HG03469 (cell line): Measurements from ENCODE around the gene NFATC1.

Experiments
- ATAC-seq: cut with Tn5 transposase; IDR thresholded peaks from one replicate; pipeline ENCODE4 v1.9.1; 2021; ENCODE audit warnings: mild to moderate bottlenecking, moderate library complexity, moderate number of reproducible peaks; ENCODE audit not compliant: unreplicated experiment

Gene NFATC1

DNA sequence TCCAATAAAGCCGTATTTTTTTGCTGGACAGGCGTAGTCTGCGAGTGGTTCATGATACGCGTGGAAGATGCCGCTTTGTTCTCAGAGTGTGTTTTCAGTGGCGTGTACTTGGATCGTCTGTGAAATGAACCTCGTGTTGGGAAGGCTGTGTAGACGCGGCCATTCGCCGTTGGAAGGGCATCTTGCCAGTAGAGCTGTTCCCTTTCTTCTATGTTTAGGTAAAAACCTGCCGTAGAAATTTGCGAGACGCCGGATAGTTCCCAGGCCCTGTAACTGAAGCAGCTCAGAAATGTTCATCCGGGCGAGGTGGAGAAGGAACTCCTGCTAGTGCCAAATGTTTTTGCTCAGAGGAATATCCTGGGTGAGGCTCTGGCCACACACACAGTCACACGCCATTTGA, 133.6 kb downstream of the NFATC1 start:
- ATAC-seq, result no peak

- ATAC-seq, result no peak
Measured at GRCh38 chr18:79529991-79530390, 134.3 kb downstream of the NFATC1 start.

DNA sequence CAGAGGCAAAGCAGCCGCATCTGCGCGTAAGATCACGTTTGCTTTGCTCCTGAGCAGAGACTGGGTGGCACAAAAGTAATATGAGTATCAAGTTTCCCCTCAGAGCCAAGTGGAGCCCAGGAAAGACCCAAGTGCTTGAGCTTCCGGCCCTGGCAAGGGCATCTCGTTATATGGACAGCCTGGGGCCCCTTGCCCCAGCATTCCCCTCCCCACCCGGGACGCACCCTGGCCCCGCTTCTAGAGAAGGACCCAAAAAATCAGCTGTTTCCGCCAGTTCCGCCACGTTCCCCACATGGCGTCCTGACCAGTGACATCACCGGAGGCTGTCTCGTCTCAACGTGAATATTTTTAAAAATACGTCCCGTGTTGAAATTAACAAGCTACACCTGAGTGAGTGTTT, 135.1 kb downstream of the NFATC1 start:
- no peak for ATAC-seq

GRCh38 chr18:79531386-79531785, 135.7 kb downstream of the NFATC1 start:
- ATAC-seq, result no peak

DNA sequence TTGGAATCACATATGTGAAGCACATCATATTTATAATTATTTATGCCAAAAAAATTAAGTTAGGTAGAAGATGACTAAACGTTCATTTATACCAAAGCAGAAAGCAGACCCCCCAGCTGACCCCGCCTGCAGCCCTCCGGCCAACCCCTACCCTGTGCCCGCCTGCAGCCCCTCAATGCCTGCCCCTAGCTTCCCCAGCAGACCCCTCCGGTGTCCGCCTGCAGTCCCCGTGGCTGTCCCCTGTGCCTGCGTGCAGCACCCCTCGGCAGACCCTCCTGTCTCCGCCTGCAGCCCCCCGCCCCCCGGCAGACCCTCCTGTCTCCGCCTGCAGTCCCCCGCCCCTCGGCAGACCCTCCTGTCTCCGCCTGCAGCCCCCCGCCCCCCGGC, 136.2 kb downstream of the NFATC1 start:
- no peak for ATAC-seq

DNA sequence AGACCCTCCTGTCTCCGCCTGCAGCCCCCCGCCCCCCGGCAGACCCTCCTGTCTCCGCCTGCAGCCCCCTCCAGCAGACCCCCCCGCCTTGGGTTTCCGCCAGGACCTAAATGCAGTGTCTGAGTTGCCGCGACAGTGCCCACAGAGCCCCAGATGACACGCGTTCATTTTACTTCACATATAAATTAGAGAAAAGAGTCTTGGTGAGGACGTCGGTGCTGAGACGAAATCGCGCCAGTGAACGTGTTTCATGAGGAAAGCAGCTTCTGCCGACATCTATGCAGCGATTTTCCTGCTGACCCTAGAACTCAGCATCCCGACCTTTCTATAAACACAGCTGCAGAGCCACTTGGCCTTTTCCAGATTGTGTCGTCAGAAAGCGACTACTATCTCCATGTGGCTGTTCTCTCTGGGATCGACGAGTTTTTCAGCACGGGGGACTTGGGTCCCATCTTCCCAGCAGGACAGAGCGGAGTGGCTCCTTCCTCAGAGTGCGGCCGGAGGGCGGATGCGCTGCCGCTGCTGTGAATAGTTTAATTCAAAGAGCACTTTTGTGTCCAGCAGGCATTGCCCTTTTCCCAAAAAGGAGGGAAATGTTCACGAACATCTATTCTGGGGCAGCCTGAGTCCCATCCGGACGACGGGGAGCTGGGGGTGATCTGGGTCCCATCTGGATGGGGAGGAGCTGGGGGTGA, 136.7 kb downstream of the NFATC1 start:
- no peak for ATAC-seq

- ATAC-seq, result no peak
Measured at GRCh38 chr18:79533146-79533545, 137.4 kb downstream of the NFATC1 start.

- no peak for ATAC-seq
Measured at GRCh38 chr18:79533591-79533990, 137.9 kb downstream of the NFATC1 start.

GRCh38 chr18:79534356-79534755, 138.6 kb downstream of the NFATC1 start:
- no peak for ATAC-seq

GRCh38 chr18:79537758-79538157, 142.0 kb downstream of the NFATC1 start:
- ATAC-seq, result no peak

DNA sequence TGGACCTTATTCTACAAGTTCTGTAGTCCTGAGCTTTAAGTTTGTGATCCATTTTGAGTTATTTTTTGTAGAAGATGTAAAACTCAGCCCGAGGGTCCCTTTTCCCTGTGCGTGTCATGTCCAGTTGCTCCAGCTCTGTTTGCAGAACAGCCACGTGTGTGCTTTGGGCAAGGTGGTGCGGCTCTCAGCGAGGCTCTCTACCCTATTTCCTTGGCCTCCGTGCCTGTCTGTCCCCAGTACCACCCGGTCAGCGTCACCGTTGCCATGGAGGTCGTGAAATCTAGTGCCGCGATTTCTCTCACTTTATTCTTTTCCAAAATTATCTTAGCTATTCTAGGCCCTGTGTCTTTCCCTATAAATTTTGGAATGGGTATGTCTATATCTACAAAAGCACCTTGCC, 142.9 kb downstream of the NFATC1 start:
- ATAC-seq, result no peak

- no peak for ATAC-seq
Measured at GRCh38 chr18:79540161-79540903, 144.6 kb downstream of the NFATC1 start.

DNA sequence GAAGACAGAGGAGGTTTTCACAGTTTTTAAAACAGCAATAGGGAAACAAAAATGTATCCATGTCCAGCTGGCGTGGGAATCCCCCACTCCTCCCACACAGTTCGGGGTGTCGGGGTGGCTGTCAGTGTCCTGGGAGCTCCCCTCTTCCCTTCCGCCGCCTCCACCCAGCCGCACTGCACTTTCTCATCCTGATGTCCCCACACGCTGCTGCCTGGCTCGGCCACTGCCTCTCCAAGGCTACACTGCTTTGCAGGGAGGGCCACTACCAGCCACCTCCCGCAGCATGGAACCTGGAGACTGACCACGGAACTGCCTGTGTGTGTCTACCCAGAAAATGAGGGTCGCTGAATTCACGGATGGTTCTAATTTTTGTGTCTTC, 145.2 kb downstream of the NFATC1 start:
- ATAC-seq, result no peak

GRCh38 chr18:79542213-79542612, 146.5 kb downstream of the NFATC1 start:
- no peak for ATAC-seq

- ATAC-seq, result no peak
Measured at GRCh38 chr18:79542876-79543750, 147.4 kb downstream of the NFATC1 start.

GRCh38 chr18:79543861-79544385, 148.2 kb downstream of the NFATC1 start:
- ATAC-seq, result no peak

- no peak for ATAC-seq
Measured at GRCh38 chr18:79544386-79544963, 148.7 kb downstream of the NFATC1 start.

DNA sequence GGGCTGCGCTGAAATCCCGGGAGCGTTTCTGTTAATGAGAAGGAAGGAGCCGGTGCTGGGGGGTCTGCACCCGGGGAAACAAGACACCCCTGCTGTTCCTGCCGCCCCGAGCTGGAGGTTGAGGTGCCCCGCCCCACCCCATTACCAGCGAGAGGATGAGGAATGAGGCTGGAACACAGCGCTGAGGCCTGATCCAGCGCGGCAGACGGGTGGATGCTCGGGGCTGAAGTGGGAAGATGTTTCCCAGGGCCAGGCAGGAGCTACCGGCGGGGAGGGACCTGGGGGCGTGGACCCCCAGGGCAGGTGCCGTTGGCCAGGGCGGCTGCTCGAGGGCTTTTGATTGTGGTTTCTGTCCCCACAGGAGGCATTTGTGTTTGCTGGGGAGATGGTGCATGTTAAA, 149.5 kb downstream of the NFATC1 start:
- ATAC-seq, result no peak

DNA sequence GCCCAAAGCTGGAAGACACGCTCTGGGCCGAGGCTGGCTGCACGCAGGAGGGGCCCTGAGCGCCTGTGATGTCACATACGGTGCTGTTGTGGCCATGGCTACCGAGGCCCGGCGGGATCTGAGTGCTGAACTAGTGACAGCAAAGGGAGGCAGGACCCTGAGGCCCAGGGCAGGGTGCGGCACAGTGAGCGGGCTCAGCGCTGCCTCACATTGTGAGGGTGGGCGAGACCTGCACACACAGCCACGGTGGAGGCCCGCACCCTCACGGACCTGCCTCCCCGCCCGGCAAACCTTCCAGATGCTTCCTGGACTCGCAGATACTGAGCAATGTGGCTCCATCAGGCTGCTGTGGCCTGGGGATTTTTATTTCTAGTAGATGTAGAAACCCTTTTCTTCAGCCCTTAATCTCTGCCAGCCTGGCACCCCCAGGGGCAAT, 150.0 kb downstream of the NFATC1 start:
- ATAC-seq, result no peak

- ATAC-seq, result no peak
Measured at GRCh38 chr18:79546781-79547272, 151.1 kb downstream of the NFATC1 start.
